Stimulated activated naive CD8-positive, alpha-beta T cell treated with anti-CD3 and anti-CD28 coated beads, Interleukin-15, amount 100 ng/mL, for 72 hours (primary cell): ENCODE results near the gene MTNR1B.

Experiments
- ATAC-seq: fragments of 150-1000 bp; cut with Tn5 transposase; 2 replicates; pipeline ENCODE4 v1.10.0; 2021; ENCODE audit warnings: mild to moderate bottlenecking, moderate library complexity
- DNase-seq, 2 donors: peaks; one replicate each; pipeline ENCODE4 v3.0.0; 2021 to 2022
- H3K27ac Mint-ChIP-seq, 2 donors: one replicate each; pipeline ENCODE4 v1.8.0; 2022; ENCODE audit warnings: mild to moderate bottlenecking in 2 of 2, mixed read lengths in 2 of 2, moderate library complexity in 2 of 2
- H3K27me3 Mint-ChIP-seq: one replicate; pipeline ENCODE4 v1.8.0; 2022; ENCODE audit warnings: mixed read lengths
- H3K4me1 Mint-ChIP-seq: one replicate; pipeline ENCODE4 v1.8.0; 2022; ENCODE audit warnings: mild to moderate bottlenecking, mixed read lengths
- H3K4me3 Mint-ChIP-seq, 2 donors: one replicate each; pipeline ENCODE4 v1.8.0; 2022; ENCODE audit warnings: mild to moderate bottlenecking in 2 of 2, mixed read lengths in 2 of 2, moderate library complexity in 1 of 2
- H3K9me3 Mint-ChIP-seq, 2 donors: one replicate each; pipeline ENCODE4 v1.8.0; 2022; ENCODE audit warnings: mixed read lengths in 2 of 2

The MTNR1B gene

DNA sequence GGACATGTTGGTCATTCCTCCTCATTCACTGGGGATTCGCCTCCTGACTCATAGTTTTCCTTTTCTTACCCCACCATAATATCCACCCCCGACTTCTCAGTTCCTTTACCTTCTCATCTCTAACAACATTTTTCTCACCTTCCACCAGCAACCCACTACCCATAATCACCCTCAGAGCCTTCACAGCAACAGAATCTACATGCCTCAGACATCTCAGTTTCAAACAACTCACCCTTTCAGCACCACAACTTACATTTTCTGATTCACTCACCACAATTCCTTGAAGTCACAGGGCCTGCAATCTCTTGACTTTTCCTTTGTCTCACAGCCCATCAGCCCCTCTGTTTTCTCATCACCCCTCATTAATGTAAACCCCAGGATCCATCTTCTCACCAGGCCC is 2.3 kb upstream of the MTNR1B start:
- Mint-ChIP-seq H3K9me3 (peaks cover 0 to 4% of the 10 kb centered on the region in 2 donors), H3K4me3 (no peak overlapping the region), H3K27ac (no peak overlapping the region), H3K27me3 (peaks cover 15% of the 10 kb centered on the region), H3K4me1 (no peaks in the 10 kb centered on the region)
- DNase-seq (no peak), ATAC-seq (peak; percentile 71)

DNA sequence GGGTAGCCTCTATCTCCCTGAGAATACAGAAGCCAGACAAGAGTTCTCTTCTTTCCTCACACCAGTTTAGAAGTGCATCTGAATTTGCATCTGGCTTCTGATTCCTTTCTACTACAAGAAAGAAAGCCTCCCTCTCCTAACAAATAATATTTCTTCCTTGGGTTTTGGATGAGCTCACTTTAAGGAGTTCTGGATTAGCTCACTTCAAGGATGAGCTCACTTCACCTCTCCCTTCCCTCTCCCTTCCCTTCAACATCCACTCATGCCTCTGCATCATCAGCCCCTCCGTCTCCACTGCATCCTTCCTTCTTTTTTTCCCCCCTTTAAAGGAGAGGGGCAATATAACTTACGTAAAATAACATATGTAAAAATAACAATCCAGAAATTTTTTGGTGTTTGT is 1.6 kb upstream of the MTNR1B start:
- Mint-ChIP-seq H3K27me3 (peaks cover 19% of the 10 kb centered on the region), H3K9me3 (peaks cover 0 to 4% of the 10 kb centered on the region in 2 donors), H3K4me1 (no peaks in the 10 kb centered on the region), H3K4me3 (no peak overlapping the region), H3K27ac (no peak overlapping the region)
- ATAC-seq (no peak), DNase-seq (no peak)

DNA sequence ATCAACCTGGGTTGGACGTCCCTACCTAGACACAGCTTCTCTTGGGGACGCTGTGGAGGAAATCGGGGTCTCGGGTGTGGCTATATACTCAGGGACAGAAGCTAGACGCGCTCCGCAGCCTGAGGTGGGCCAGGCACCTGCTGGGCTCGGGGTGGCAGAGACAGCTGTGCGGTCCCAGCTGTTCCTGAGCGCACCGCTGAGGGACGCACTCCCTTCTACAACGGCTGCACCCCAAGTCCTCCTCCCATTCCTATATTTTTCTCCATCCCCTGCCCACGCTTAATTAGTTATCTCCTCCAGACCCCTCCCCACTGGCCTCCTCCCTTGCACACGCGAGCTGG is 188 bp upstream of the MTNR1B start:
- no peak for ATAC-seq
- DNase-seq, result no peak
- Mint-ChIP-seq H3K4me1 (no peaks in the 10 kb centered on the region), H3K4me3 (no peak overlapping the region), H3K27ac (no peak overlapping the region), H3K27me3 (peaks cover 30% of the 10 kb centered on the region), H3K9me3 (peaks cover 0 to 4% of the 10 kb centered on the region in 2 donors)

DNA sequence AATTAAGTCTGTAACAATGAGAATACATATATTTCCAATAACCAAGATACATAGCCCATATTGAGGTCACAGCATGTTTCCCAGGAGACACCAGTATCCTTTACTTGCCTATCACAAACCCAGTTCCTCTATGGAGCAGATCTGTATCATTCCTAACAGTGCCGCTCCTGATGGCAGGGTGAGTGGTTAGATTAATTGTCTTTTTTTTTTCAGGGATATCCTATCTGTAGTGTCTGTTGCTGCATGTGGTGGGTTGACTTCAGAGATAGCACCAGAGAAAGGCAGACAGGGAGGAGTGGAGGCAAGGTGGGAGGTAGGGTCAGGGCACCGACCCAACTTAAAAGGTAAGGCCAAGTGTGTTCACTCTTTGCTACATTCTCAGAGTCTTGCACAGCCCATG is 2.8 kb downstream of the MTNR1B start:
- DNase-seq, result no peak
- Mint-ChIP-seq H3K27ac (no peak overlapping the region), H3K27me3 (peaks cover 30% of the 10 kb centered on the region), H3K4me3 (no peak overlapping the region), H3K9me3 (peaks cover 0 to 4% of the 10 kb centered on the region in 2 donors), H3K4me1 (no peaks in the 10 kb centered on the region)
- no peak for ATAC-seq

DNA sequence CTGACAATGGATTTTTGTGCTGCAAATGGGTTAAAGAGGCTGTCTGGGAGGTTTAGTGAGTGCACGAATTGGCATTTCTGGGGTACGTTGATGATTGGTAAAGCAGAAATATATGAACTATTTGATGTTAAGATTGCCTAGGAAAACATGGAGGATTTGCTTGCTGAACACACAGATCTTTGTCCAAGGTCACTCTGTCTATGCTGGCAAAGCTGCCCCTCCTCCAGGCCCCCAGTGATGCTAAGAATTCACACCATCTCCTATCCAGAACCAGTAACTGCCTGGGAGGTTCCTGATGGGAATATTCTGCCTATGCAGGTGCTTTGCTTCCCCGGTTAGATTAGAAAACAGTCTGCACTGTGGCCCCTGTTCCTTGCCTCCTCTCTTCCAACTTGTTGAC is 5.8 kb downstream of the MTNR1B start:
- no peak overlapping the region for H3K4me3 Mint-ChIP-seq
- ATAC-seq (no peak), DNase-seq (no peak)
- no peaks in the 10 kb centered on the region for H3K9me3 Mint-ChIP-seq
- H3K27me3 Mint-ChIP-seq, result peaks cover 34% of the 10 kb centered on the region
- H3K4me1 Mint-ChIP-seq, result no peaks in the 10 kb centered on the region
- no peak overlapping the region for H3K27ac Mint-ChIP-seq

DNA sequence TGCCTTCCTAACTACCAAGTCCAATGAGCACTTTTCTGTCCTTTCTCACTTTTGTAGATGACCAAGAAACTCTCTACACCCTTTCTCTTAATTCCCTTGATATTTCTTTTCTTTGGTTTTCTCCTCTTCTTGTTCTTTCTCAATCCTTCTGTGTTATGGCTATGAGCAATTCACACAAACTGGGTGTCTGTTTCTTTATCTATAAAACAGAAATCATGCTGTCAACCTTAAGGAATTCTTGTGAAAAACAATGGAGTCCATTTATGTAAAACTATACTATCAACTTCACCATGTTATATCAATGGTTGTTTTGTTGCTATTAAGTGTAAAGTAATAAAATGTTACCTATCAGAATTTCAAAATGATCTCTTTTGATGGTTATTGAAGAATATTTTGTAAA is 7.2 kb downstream of the MTNR1B start:
- Mint-ChIP-seq H3K27ac (no peak overlapping the region), H3K9me3 (peaks cover 0 to 3% of the 10 kb centered on the region in 2 donors), H3K4me1 (no peaks in the 10 kb centered on the region), H3K4me3 (no peak overlapping the region), H3K27me3 (peaks cover 32% of the 10 kb centered on the region)
- no peak for ATAC-seq
- DNase-seq, result no peak

DNA sequence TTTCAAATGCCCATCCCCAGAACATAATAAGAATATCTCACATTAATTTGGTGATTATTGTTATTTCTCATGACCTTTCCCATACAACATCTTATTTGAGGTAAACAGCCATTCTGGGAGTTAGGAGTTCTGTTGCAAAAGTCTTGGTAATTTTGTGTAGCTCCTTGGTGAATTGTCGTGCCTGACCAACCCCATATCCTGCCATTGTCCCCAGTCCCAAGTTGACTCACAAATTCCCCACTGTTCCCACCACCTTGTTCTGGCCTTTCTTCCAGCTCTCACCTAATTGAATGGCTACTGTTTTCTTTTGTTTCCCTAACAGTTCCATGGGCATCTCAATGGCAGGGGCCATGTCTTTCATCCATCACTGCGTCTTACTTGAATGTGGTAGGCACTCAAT is 8.0 kb downstream of the MTNR1B start:
- Mint-ChIP-seq H3K27ac (no peak overlapping the region), H3K27me3 (peaks cover 32% of the 10 kb centered on the region), H3K4me1 (no peaks in the 10 kb centered on the region), H3K4me3 (no peak overlapping the region), H3K9me3 (peaks cover 0 to 7% of the 10 kb centered on the region in 2 donors)
- ATAC-seq (no peak), DNase-seq (no peak)

DNA sequence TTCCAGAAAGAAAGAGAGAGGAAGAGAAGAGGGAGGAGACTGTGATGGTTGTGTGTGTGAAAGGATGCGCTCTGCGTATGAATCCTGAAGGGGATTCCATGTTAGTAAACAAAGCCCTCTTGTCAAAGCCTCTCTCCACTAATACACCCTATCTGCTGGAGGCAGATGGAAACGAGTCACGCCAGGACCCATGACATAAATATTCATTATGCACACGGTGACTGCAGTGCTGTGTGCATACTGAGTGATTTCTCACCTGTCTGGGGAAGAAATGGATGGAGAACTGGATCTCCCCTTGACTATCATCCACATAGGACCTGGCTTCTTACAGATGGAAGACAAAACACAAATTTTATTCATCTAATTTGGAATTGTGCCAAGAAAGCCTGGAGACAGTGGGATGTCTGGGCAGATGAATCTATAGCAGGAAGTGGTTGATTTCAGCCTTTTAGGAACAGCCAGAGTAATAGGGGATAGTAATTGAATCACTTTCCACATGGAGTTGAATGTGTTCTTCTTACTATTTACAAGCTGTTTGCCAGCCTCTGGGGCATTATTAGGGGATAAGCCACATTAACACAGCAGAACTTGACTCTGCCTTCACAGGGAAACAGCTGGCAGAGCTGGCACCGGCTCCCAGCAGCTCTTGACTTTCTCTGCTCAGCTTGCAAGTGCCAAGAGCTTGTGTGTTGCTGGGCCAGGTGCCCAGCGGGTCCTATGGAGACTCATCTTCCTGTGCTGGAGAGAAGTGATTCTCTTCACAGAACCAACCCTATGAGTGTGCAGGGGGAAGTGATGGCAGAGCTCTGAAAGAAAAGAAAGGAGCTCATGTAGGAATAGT is 9.0 kb downstream of the MTNR1B start:
- no peak overlapping the region for H3K4me3 Mint-ChIP-seq
- H3K4me1 Mint-ChIP-seq, result no peaks in the 10 kb centered on the region
- peaks cover 22% of the 10 kb centered on the region for H3K27me3 Mint-ChIP-seq
- ATAC-seq, result no peak
- peaks cover 0 to 7% of the 10 kb centered on the region in 2 donors for H3K9me3 Mint-ChIP-seq
- peak overlapping the region in 1 of 2 donors; percentile 53 for H3K27ac Mint-ChIP-seq
- DNase-seq, result no peak

DNA sequence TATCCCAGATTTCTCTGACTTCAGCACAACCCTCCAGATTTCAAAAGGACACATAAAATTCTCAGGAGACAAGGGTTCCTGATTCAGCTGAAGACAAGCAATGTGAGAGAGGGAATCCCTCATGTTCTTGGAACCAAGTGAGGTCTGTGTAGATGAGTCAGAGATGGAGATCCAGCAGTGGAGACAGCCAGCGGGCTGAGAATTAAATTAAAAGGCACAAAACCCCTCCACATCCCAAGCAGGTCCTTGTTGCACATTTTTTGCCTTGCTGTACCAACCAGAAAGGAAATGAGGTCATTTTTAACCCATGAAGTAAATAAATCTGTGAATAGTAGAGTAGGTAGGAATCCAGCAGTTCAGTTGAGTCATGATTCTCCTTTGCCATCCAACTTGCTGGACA is 9.7 kb downstream of the MTNR1B start:
- no peak for ATAC-seq
- Mint-ChIP-seq H3K27me3 (peaks cover 17% of the 10 kb centered on the region), H3K9me3 (peaks cover 0 to 7% of the 10 kb centered on the region in 2 donors), H3K4me1 (no peaks in the 10 kb centered on the region), H3K27ac (no peak overlapping the region), H3K4me3 (no peak overlapping the region)
- no peak for DNase-seq

DNA sequence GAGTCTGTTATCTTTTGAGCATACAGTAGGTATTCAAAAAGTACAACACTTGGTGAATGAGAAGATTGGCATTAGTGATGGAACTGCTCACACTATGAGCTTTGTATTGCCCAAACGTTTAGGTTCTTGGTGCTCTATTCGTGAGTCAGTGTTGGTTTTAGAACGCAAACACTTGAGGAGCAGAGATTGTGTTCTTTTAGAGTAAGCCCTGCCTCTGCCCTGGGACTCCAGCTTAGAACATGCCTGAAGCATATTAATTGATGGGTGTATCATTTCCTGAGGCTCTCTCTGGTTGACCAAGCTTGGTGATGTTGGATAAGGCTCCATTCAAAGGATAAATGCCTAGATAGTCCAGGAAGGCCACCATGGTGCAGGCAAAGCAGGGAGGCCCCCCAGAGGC is 10.9 kb downstream of the MTNR1B start:
- no peak overlapping the region for H3K4me3 Mint-ChIP-seq
- H3K27ac Mint-ChIP-seq, result no peak overlapping the region
- H3K4me1 Mint-ChIP-seq, result no peaks in the 10 kb centered on the region
- peaks cover 17% of the 10 kb centered on the region for H3K27me3 Mint-ChIP-seq
- H3K9me3 Mint-ChIP-seq, result peaks cover 0 to 7% of the 10 kb centered on the region in 2 donors
- DNase-seq (no peak), ATAC-seq (no peak)

DNA sequence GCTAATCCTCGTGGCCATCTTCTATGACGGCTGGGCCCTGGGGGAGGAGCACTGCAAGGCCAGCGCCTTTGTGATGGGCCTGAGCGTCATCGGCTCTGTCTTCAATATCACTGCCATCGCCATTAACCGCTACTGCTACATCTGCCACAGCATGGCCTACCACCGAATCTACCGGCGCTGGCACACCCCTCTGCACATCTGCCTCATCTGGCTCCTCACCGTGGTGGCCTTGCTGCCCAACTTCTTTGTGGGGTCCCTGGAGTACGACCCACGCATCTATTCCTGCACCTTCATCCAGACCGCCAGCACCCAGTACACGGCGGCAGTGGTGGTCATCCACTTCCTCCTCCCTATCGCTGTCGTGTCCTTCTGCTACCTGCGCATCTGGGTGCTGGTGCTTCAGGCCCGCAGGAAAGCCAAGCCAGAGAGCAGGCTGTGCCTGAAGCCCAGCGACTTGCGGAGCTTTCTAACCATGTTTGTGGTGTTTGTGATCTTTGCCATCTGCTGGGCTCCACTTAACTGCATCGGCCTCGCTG is 12.1 kb downstream of the MTNR1B start:
- Mint-ChIP-seq H3K9me3 (peaks cover 0 to 7% of the 10 kb centered on the region in 2 donors), H3K4me3 (no peak overlapping the region), H3K27ac (no peak overlapping the region), H3K27me3 (peaks cover 17% of the 10 kb centered on the region), H3K4me1 (no peaks in the 10 kb centered on the region)
- ATAC-seq, result no peak
- DNase-seq, result no peak

DNA sequence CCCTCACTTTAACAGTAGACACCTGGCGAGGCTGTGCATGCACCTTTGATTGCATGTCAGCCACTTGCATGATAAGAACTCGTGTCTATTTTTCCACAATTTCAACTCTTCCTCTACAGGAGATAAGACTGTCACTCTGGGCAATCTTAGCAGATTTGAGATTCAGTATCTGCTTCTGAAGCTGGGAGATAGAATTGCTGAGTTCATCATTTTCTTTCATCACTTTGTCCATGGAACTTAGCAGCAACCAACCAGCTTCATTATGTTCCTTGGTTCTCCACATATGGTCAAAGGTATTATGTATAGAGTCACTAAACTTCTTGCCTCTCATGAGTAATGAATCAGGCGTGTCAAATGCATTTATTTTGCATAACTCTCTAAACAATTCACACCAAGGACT is 17.1 kb downstream of the MTNR1B start:
- ATAC-seq, result no peak
- no peak for DNase-seq
- H3K4me3 Mint-ChIP-seq, result no peak overlapping the region
- H3K4me1 Mint-ChIP-seq, result no peaks in the 10 kb centered on the region
- no peaks in the 10 kb centered on the region for H3K27me3 Mint-ChIP-seq
- peaks cover 6 to 27% of the 10 kb centered on the region in 2 donors for H3K9me3 Mint-ChIP-seq
- no peak overlapping the region for H3K27ac Mint-ChIP-seq

DNA sequence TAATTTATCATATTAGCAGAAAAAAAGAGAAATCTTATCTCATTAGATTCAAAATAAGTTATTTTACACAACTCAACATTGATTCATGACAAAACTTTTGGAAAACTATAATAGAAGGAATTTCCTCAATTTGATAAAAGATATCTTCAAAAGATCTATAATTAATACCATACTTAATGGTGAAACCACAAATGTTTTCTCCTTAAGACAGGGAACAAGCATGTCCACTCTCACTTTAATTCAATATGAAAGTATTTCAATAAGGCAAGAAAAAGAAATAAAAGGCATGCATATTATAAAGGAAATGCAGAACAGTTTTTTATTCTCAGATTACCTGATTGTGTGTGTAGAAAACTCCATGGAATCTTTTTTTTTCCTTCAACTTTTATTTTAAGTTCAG is 23.6 kb downstream of the MTNR1B start:
- H3K9me3 Mint-ChIP-seq, result peaks cover 6 to 19% of the 10 kb centered on the region in 2 donors
- no peaks in the 10 kb centered on the region for H3K27me3 Mint-ChIP-seq
- H3K4me3 Mint-ChIP-seq, result no peak overlapping the region
- H3K27ac Mint-ChIP-seq, result no peak overlapping the region
- no peaks in the 10 kb centered on the region for H3K4me1 Mint-ChIP-seq
- DNase-seq (no peak), ATAC-seq (no peak)

DNA sequence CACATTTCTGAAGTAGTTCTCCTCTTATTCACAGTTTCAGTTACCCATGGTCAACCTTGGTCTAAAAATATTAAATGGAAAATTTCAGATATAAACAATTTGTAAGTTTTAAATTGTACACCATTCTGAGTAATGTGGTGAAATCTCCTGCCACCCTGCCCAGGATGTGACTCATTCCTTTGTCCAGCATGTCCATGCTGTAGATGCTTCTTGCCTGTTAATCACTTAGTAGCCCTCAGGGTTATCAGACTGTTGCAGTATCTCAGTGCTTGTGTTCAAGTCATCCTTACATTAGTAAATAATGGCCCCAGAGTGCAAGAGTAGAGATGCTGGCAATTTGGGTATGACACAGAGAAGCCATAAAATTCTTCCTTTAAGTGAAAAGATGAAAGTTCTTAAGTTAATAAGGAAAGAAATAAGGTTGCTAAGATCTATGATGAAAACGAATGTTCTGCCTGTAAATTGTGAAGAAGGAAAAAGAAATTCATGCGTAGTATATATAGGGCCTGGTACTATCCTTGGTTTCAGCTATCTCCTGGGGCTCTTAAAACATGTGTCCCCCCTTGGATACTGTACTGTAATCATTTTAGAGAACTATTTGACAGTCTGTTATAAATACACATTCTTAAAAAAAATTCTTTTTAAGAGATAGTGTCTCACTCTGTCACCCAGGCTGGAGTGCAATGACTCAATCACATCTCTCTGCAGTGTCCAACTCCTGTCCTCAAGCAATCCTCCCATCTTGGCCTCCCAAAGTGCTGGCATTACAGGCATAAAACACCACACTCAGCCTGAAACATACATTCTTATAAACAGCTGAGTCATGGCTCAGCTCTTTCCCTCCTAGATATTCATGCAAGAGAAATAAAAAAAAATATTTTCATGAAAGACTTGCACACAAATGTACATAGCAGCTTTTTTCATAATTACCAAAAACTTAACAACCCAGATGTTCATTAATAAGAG is 31.3 kb downstream of the MTNR1B start:
- Mint-ChIP-seq H3K9me3 (no peaks in the 10 kb centered on the region), H3K4me1 (no peaks in the 10 kb centered on the region), H3K4me3 (no peak overlapping the region), H3K27me3 (no peaks in the 10 kb centered on the region), H3K27ac (no peak overlapping the region)
- DNase-seq (no peak), ATAC-seq (no peak)

DNA sequence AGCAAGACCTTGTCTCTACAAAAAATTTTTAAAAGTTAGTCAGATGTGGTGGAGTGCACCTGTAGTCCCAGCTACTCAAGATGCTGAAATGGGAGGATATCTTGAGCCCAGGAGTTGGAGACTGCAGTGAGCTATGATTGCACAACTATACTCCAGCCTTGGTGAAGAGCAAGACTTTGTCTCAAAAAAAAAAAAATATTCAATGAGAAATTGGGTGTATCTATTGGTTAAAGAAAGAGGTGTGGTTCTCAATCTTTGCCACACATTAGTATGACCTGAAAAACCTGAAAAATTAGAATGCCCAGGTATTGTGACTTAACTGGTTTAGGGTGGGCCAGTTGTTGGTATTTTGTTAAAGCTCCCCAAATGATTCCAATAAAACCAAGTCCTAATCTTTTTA is 32.4 kb downstream of the MTNR1B start:
- Mint-ChIP-seq H3K9me3 (no peaks in the 10 kb centered on the region), H3K27me3 (no peaks in the 10 kb centered on the region), H3K4me1 (no peaks in the 10 kb centered on the region), H3K4me3 (no peak overlapping the region), H3K27ac (no peak overlapping the region)
- no peak for DNase-seq
- ATAC-seq, result no peak

DNA sequence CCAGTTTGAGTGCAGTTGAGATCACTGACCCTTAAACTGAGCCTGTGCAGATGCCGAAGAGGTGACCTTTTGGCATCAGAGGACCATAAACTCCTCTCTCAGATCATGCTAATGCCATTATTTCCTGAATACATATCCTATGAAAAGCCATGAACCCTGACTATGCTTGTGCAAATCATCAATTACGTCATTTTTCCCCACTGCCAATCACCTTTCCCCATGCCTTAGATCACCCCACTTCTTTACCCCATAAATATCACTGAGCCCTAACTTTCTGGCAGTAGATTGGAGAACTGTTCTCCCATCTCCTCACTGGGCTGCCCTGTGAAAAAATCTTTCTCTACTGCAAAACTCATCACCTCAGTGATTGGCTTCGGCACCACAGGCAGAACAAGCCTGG is 32.9 kb downstream of the MTNR1B start:
- DNase-seq, result no peak
- Mint-ChIP-seq H3K4me1 (no peaks in the 10 kb centered on the region), H3K27ac (no peak overlapping the region), H3K9me3 (no peaks in the 10 kb centered on the region), H3K4me3 (no peak overlapping the region), H3K27me3 (no peaks in the 10 kb centered on the region)
- no peak for ATAC-seq
